GM19193 (cell line): ENCODE data around the gene IFNL4.
"Not testable (repeated sequence)": the region's sequence is repeated elsewhere in the genome, so short reads cannot be mapped to it uniquely, and the experiment has no call there.

Experiments used
- POLR2A ChIP-seq: IDR thresholded peaks from 4 replicates; pipeline ENCODE4 v1.6.1; 2011; ENCODE audit not compliant: insufficient read depth, insufficient read length; ENCODE audit errors: extremely low read depth

Gene IFNL4

GRCh38 chr19:39263912-39264305, 15.3 kb upstream of the IFNL4 start:
- no peak for TF ChIP-seq POLR2A

GRCh38 chr19:39262496-39262895, 13.8 kb upstream of the IFNL4 start:
- no peak for TF ChIP-seq POLR2A

GRCh38 chr19:39261704-39262103, 13.0 kb upstream of the IFNL4 start:
- TF ChIP-seq POLR2A = no peak

GRCh38 chr19:39257227-39257626, 8.6 kb upstream of the IFNL4 start:
- TF ChIP-seq POLR2A = no peak

GRCh38 chr19:39254531-39255345, 6.1 kb upstream of the IFNL4 start:
- TF ChIP-seq POLR2A = no peak

GRCh38 chr19:39253374-39254149, 4.9 kb upstream of the IFNL4 start:
- TF ChIP-seq POLR2A = no peak

- TF ChIP-seq POLR2A = no peak
Observed at GRCh38 chr19:39252458-39252857, 3.8 kb upstream of the IFNL4 start.

GRCh38 chr19:39251846-39252245, 3.2 kb upstream of the IFNL4 start:
- TF ChIP-seq POLR2A = no peak

- TF ChIP-seq POLR2A = no peak
Observed at GRCh38 chr19:39251081-39251480, 2.4 kb upstream of the IFNL4 start.

- no peak for TF ChIP-seq POLR2A
Observed at GRCh38 chr19:39247701-39248664, 673 bp downstream of the IFNL4 start.

- no peak for TF ChIP-seq POLR2A
Observed at GRCh38 chr19:39246951-39247669, 1.5 kb downstream of the IFNL4 start.

GRCh38 chr19:39244410-39245100, 4.1 kb downstream of the IFNL4 start, which contains the start of gene IFNL3:
TSS of gene IFNL3 (minus strand) at chr19:39245006. CDS start at chr19:39244967, 39 bp downstream.
- not testable (repeated sequence) for TF ChIP-seq POLR2A

GRCh38 chr19:39240421-39240820, 8.2 kb downstream of the IFNL4 start:
- TF ChIP-seq POLR2A = no peak

- TF ChIP-seq POLR2A = no peak
Observed at GRCh38 chr19:39238944-39239343, 9.7 kb downstream of the IFNL4 start.

GRCh38 chr19:39238209-39238608, 10.4 kb downstream of the IFNL4 start:
- TF ChIP-seq POLR2A = no peak
